ENCODE results near the gene CSPG4.

CSPG4 gene

DNA sequence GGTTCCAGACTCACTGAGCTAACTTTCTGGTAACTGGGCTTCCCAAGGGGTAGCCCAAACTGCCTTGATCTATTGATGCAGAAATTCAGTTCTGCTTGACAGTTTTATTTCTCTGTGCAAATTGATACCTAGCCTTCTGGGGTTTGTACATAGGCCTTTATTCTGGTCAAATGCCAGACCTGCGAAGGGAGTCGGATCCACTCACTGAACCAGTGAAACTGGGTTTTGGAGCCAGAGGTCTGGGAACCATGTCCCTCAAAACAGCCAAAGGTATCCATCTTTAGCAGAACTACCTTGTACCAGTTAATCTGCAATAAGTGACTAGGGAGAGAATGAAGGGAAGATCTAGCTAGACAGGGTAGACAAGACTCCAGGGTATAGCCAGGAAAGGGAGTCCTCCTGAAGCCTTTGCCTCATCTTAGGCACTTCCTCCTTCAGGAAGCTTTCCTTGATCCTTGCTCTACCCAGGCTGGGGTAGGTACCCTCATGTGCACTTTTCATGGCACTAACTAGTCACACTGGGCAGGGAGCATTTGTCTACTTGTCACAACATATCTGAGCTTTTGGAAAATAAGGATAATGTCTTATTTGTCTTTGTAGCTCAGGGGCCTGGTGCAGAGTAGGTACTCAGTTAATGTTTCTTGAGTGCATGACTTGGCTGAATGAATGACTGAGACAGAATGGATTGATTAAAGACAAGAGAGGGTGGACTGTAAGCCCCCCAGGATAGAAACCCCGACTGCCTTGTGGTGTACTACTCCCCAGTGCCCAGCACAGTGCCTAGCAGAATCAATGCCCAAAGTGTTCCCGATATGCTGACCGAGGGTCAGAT lies 66.3 kb downstream of the CSPG4 start:
- CTCF ChIA-PET = interaction anchor here (0.6 to 1.8 kb wide), 4 partner anchors 50 to 550 kb away, joined by 3 to 12 read pairs (median 5); partner anchors contain the start of genes MAN2C1 and SIN3A
- POLR2A ChIA-PET = interaction anchor here (1.1 to 3.5 kb wide), 7 partner anchors 9 to 278 kb away, joined by 3 to 37 read pairs (median 18); partner anchors contain the start of genes MAN2C1, SIN3A and SNUPN
- TF ChIP-seq SUZ12 (IDR thresholded peaks at IDR 0.05) (no peak), TARDBP (IDR thresholded peaks at IDR 0.05) (no peak), ZNF384 (IDR thresholded peaks at IDR 0.05) (no peak), CTBP1 (IDR thresholded peaks at IDR 0.05; ENCODE audit: borderline replicate concordance) (no peak), LEF1 (IDR thresholded peaks at IDR 0.05; ENCODE audit: borderline replicate concordance) (no peak), BHLHE40 (IDR thresholded peaks at IDR 0.05; ENCODE audit: borderline replicate concordance) (no peak), HDGF (IDR thresholded peaks at IDR 0.05; ENCODE audit: borderline replicate concordance) (no peak), FOXA1 (IDR thresholded peaks at IDR 0.05) (no peak), SP1 (IDR thresholded peaks at IDR 0.05) (no peak)
- TF ChIP-seq, protein P1, sequence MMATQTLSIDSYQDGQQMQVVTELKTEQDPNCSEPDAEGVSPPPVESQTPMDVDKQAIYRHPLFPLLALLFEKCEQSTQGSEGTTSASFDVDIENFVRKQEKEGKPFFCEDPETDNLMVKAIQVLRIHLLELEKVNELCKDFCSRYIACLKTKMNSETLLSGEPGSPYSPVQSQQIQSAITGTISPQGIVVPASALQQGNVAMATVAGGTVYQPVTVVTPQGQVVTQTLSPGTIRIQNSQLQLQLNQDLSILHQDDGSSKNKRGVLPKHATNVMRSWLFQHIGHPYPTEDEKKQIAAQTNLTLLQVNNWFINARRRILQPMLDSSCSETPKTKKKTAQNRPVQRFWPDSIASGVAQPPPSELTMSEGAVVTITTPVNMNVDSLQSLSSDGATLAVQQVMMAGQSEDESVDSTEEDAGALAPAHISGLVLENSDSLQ (IDR thresholded peaks at IDR 0.05) = no peak
- DNase-seq (ENCODE audit: extremely low spot score) = no peak

DNA sequence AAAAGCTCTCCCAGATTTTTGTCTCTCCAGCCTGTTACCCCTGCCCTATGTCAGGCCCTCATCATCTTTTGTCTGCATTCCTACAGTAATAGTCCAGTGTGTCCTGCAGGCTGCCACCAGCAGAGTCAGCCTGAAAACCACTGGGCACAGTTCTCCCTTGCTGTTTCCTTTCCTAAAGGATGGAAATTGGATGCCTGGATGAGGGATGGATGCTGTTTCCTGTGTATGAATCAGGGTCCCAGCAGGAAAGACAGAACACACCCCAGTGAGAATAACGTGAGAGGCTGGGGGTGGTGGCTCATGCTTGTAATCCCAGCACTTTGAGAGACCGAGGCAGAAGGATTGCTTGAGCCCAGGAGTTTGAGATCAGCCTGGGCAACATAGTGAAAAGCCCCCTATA lies 68.3 kb downstream of the CSPG4 start:
- TF ChIP-seq FOXA1 (IDR thresholded peaks at IDR 0.05) (no peak), NFRKB (IDR thresholded peaks at IDR 0.05) (no peak), ELF4 (IDR thresholded peaks at IDR 0.05) (no peak), FOXK2 (IDR thresholded peaks at IDR 0.05) (no peak), ARNT (IDR thresholded peaks at IDR 0.05) (no peak), TARDBP (IDR thresholded peaks at IDR 0.05) (no peak), CTBP1 (IDR thresholded peaks at IDR 0.05; ENCODE audit: borderline replicate concordance) (no peak), ZNF384 (IDR thresholded peaks at IDR 0.05) (no peak)
- TF ChIP-seq, protein P1 (IDR thresholded peaks at IDR 0.05) = no peak
- no peak for DNase-seq (ENCODE audit: extremely low spot score)
- POLR2A ChIA-PET = interaction anchor here (0.9 kb wide), 1 partner anchor 27 kb away, joined by 3 read pairs; no protein-coding TSS in a partner anchor
- CTCF ChIA-PET = interaction anchor here (1.0 kb wide), 1 partner anchor 40 kb away, joined by 3 read pairs; no protein-coding TSS in a partner anchor

DNA sequence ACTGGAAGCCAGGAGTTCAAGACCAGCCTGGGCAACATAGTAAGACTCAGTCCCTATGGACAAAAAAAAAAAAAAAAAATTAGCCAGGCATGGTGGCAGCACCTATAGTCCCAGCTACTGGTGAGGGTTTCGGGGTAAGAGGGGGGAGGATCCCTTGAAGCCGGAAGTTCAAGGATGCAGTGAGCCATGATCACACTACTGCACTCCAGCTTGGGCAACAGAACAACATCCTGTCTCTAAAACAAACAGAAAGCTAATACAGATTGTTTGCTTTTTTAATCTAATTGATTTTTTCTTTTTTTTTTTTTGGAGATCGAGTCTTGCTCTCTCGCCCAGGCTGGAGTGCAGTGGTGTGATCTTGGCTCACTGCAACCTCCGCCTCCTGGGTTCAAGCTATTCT lies 71.0 kb downstream of the CSPG4 start:
- ChIA-PET POLR2A (interaction anchor here (0.8 to 7.3 kb wide), 5 partner anchors 8 to 189 kb away, joined by 3 to 99 read pairs (median 27); partner anchors contain the start of genes SIN3A, SNUPN and SNX33), CTCF (interaction anchor here (0.6 to 2.9 kb wide), 4 partner anchors 9 to 287 kb away, joined by 3 to 9 read pairs (median 4); partner anchors contain the start of gene MAN2C1)

DNA sequence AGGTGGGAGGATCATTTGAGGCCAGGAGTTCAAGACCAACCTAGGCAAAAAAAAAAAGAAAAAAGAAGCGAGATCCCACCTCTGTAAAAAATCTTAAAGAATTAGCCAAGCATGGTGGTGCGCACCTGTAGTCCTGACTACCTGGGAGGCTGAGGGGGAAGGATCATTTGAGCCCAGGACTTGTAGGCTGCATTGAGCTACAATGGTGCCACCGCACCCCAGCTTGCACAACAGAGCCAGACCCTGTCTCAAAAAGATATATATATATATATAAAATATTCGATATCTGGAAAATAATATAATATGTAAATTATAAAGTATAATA lies 71.5 kb downstream of the CSPG4 start:
- DNase-seq (ENCODE audit: extremely low spot score) = no peak
- ChIA-PET POLR2A (interaction anchor here (0.8 to 7.3 kb wide), 11 partner anchors 9 to 188 kb away, joined by 3 to 99 read pairs (median 9); partner anchors contain the start of genes PTPN9, SIN3A, SNUPN and SNX33), CTCF (interaction anchor here (0.6 to 2.9 kb wide), 4 partner anchors 10 to 273 kb away, joined by 3 to 9 read pairs (median 3); partner anchors contain the start of genes MAN2C1 and SIN3A)
- TF ChIP-seq NFRKB (IDR thresholded peaks at IDR 0.05) (no peak), CTBP1 (IDR thresholded peaks at IDR 0.05; ENCODE audit: borderline replicate concordance) (no peak), ZNF384 (IDR thresholded peaks at IDR 0.05) (no peak), SUZ12 (IDR thresholded peaks at IDR 0.05) (no peak), L3MBTL2 (conservative IDR thresholded peaks at IDR 0.05) (no peak; the same call in 1 of the 2 replicates), ELF4 (IDR thresholded peaks at IDR 0.05) (no peak), FOXA1 (IDR thresholded peaks at IDR 0.05) (no peak), FOXM1 (IDR thresholded peaks at IDR 0.05; ENCODE audit: borderline replicate concordance) (no peak)
- TF ChIP-seq, protein P1 (IDR thresholded peaks at IDR 0.05) = no peak

More for the DNA sequence above, 71.0 kb downstream of the CSPG4 start:
- DNase-seq (ENCODE audit: extremely low spot score) = no peak
- no peak for TF ChIP-seq FOXA1 (IDR thresholded peaks at IDR 0.05)
- no peak for TF ChIP-seq L3MBTL2 (conservative IDR thresholded peaks at IDR 0.05)
- TF ChIP-seq ARNT (IDR thresholded peaks at IDR 0.05) = no peak
- no peak for TF ChIP-seq BHLHE40 (IDR thresholded peaks at IDR 0.05; ENCODE audit: borderline replicate concordance)
- TF ChIP-seq ELF4 (IDR thresholded peaks at IDR 0.05) = no peak
- no peak for TF ChIP-seq FOXM1 (IDR thresholded peaks at IDR 0.05; ENCODE audit: borderline replicate concordance)
- no peak for TF ChIP-seq ZNF384 (IDR thresholded peaks at IDR 0.05)
- no peak for TF ChIP-seq CTBP1 (IDR thresholded peaks at IDR 0.05; ENCODE audit: borderline replicate concordance)
- TF ChIP-seq, protein P1 (IDR thresholded peaks at IDR 0.05) = no peak
- TF ChIP-seq LEF1 (IDR thresholded peaks at IDR 0.05; ENCODE audit: borderline replicate concordance) = no peak
- no peak for TF ChIP-seq TARDBP (IDR thresholded peaks at IDR 0.05)
- TF ChIP-seq NFRKB (IDR thresholded peaks at IDR 0.05) = no peak
- TF ChIP-seq HDGF (IDR thresholded peaks at IDR 0.05; ENCODE audit: borderline replicate concordance) = no peak
- TF ChIP-seq FOXK2 (IDR thresholded peaks at IDR 0.05) = no peak
- no peak for TF ChIP-seq SUZ12 (IDR thresholded peaks at IDR 0.05)
- no peak for TF ChIP-seq SP1 (IDR thresholded peaks at IDR 0.05)

All from HEK293T (cell line).